HCT116 (cell line): Measurements from ENCODE around the gene TMEM222. TPM values are rescaled to one million over a fixed set of nuclear protein-coding genes. Genes with fewer than 3 reads are reported as not detected.

Experiments used
- ATAC-seq: fragments of 200-7000 bp; cut with Tn5 transposase; 2 replicates; pipeline ENCODE4 v1.9.1; 2020; ENCODE audit warnings: mild to moderate bottlenecking, moderate library complexity
- BruUV-seq: library from RNA; stranded (reverse); fragments of 400-500 nt; replicated peaks from 2 replicates; lab custom pipeline; 2021; lab: Mats Ljungman, UMichigan
- CTCF ChIA-PET: fragments of 300-600 bp; sonication (Branson Sonifier 250); formaldehyde crosslinking; loops from one replicate; lab custom pipeline; 2021; ENCODE audit warnings: antibody characterized with exemption; lab: Charles Lee
- POLR2A ChIA-PET: fragments of 300-600, 350-600 bp; sonication (Branson Sonifier 250); formaldehyde crosslinking; loops from one replicate; lab custom pipeline; 2021; ENCODE audit warnings: antibody characterized with exemption; lab: Charles Lee
- RAD21 ChIA-PET, 2 experiments: fragments of 300-600 bp; sonication (Branson Sonifier 250); formaldehyde crosslinking; loops; one replicate each; lab custom pipeline; 2023; ENCODE audit warnings: low total read pairs in 2 of 2; ENCODE audit not compliant: uncharacterized antibody in 2 of 2, unreplicated experiment in 2 of 2, low non-redundant PET in 1 of 2; lab: Charles Lee
- DNase-seq: peaks from one replicate; pipeline ENCODE4 v3.0.0-alpha.2; 2010; ENCODE audit warnings: low read depth, low spot score
- H2AFZ ChIP-seq: fragments of 200-600 bp; shearing (Covaris generic), sonication (generic); 2 replicates; pipeline ENCODE4 v1.6.1; 2017; ENCODE audit warnings: low read depth, mixed run types, mixed read lengths, antibody characterized with exemption, low read length; ENCODE audit not compliant: poor library complexity, severe bottlenecking
- H3K27ac ChIP-seq: 2 replicates; pipeline ENCODE4 v1.5.1; 2012; ENCODE audit warnings: low read depth, low read length
- H3K27me3 ChIP-seq: fragments of 200-600 bp; sonication (generic); 2 replicates; pipeline ENCODE4 v1.6.1; 2016; ENCODE audit warnings: mixed run types, low read length, mixed read lengths; ENCODE audit not compliant: insufficient read depth
- H3K36me3 ChIP-seq, 2 experiments: fragments of 200-500 bp in 1 of 2; fragments of 200-600 bp in 1 of 2; sonication (Bioruptor generic) in 1 of 2; sonication (generic) in 1 of 2; 2 replicates each; pipeline versions ENCODE4 v1.5.1 to v1.6.1; 2014 to 2016; ENCODE audit warnings: low read length in 2 of 2, inconsistent platforms in 1 of 2, mixed read lengths in 1 of 2, mixed run types in 1 of 2; ENCODE audit not compliant: insufficient read depth in 2 of 2, control insufficient read depth in 1 of 2
- H3K4me1 ChIP-seq, 2 experiments: fragments of 200-600 bp in 1 of 2; sonication (generic) in 1 of 2; 2 replicates each; pipeline versions ENCODE4 v1.5.1 to v1.6.1; 2012 to 2017; ENCODE audit warnings: low read length in 2 of 2, inconsistent platforms in 1 of 2, mild to moderate bottlenecking in 1 of 2, mixed read lengths in 1 of 2, mixed run types in 1 of 2, moderate library complexity in 1 of 2; ENCODE audit not compliant: insufficient read depth in 2 of 2, control insufficient read depth in 1 of 2
- H3K4me2 ChIP-seq: fragments of 200-600 bp; sonication (generic); 2 replicates; pipeline ENCODE4 v1.6.1; 2017; ENCODE audit warnings: mixed run types, low read length, mixed read lengths
- H3K4me3 ChIP-seq, 2 experiments: fragments of 200-600 bp in 1 of 2; sonication (generic) in 1 of 2; replicated peaks in 1 of 2; 2 replicates each; pipeline ENCODE4 v1.5.1; 2011 to 2016; ENCODE audit warnings: low read length in 2 of 2, control low read depth in 1 of 2, low read depth in 1 of 2, mild to moderate bottlenecking in 1 of 2, mixed read lengths in 1 of 2, mixed run types in 1 of 2
- H3K79me2 ChIP-seq: fragments of 200-600 bp; sonication (generic); 2 replicates; pipeline ENCODE4 v1.6.1; 2017; ENCODE audit warnings: mild to moderate bottlenecking, mixed run types, low read length, moderate library complexity, mixed read lengths; ENCODE audit not compliant: insufficient read depth
- H3K9ac ChIP-seq: fragments of 200-600 bp; sonication (generic); 2 replicates; pipeline ENCODE4 v1.6.1; 2016; ENCODE audit warnings: low read length, mixed read lengths
- H3K9me2 ChIP-seq: fragments of 200-600 bp; sonication (generic), shearing (Covaris generic); 2 replicates; pipeline ENCODE4 v1.6.1; 2017; ENCODE audit warnings: mixed run types, mild to moderate bottlenecking, moderate library complexity; ENCODE audit not compliant: insufficient read depth
- H3K9me3 ChIP-seq, 2 experiments: fragments of 200-500 bp in 1 of 2; fragments of 200-600 bp in 1 of 2; sonication (Bioruptor generic) in 1 of 2; sonication (generic) in 1 of 2; 2 replicates each; pipeline ENCODE4 v1.6.1; 2014 to 2017; ENCODE audit warnings: low read length in 2 of 2, mixed read lengths in 2 of 2, inconsistent platforms in 1 of 2, low read depth in 1 of 2, mild to moderate bottlenecking in 1 of 2, mixed run types in 1 of 2, moderate library complexity in 1 of 2; ENCODE audit not compliant: control insufficient read depth in 1 of 2, insufficient read depth in 1 of 2
- H4K20me1 ChIP-seq: fragments of 200-600 bp; sonication (generic), shearing (Covaris generic); 2 replicates; pipeline ENCODE4 v1.6.1; 2017; ENCODE audit warnings: mixed run types, mild to moderate bottlenecking, moderate library complexity; ENCODE audit not compliant: insufficient read depth
- ATF3 ChIP-seq: IDR thresholded peaks from 2 replicates; pipeline ENCODE4 v1.6.1; 2012
- CEBPB ChIP-seq: IDR thresholded peaks from 2 replicates; pipeline ENCODE4 v1.6.1; 2012; ENCODE audit warnings: low read depth
- CTCF ChIP-seq, 3 experiments: fragments of 200-600 bp in 1 of 3; sonication (generic) in 1 of 3; IDR thresholded peaks in 2 of 3; conservative IDR thresholded peaks in 1 of 3; 2 replicates each; pipeline ENCODE4 v1.5.1; 2012 to 2017; ENCODE audit warnings: low read depth in 2 of 3, low read length in 2 of 3, antibody characterized with exemption in 1 of 3, borderline replicate concordance in 1 of 3, control low read depth in 1 of 3, mild to moderate bottlenecking in 1 of 3, mixed read lengths in 1 of 3, mixed run types in 1 of 3, moderate library complexity in 1 of 3; ENCODE audit not compliant: insufficient read depth in 1 of 3
- JUND ChIP-seq: IDR thresholded peaks from 2 replicates; pipeline ENCODE4 v1.6.1; 2012
- POLR2A ChIP-seq: IDR thresholded peaks from 2 replicates; pipeline ENCODE4 v1.7.0; 2011; ENCODE audit warnings: borderline replicate concordance; ENCODE audit not compliant: insufficient read depth, insufficient read length; ENCODE audit errors: extremely low read depth
- POLR2AphosphoS5 ChIP-seq: IDR thresholded peaks from 2 replicates; pipeline ENCODE4 v1.6.1; 2011; ENCODE audit warnings: mild to moderate bottlenecking, low read depth, low read length, moderate library complexity
- RAD21 ChIP-seq: IDR thresholded peaks from 2 replicates; pipeline ENCODE4 v1.6.1; 2012; ENCODE audit warnings: low read depth, mild to moderate bottlenecking
- SIN3A ChIP-seq: IDR thresholded peaks from 2 replicates; pipeline ENCODE4 v1.6.1; 2012; ENCODE audit warnings: low read depth
- SRF ChIP-seq: IDR thresholded peaks from 2 replicates; pipeline ENCODE4 v1.6.1; 2012; ENCODE audit warnings: low read depth
- TCF7L2 ChIP-seq: IDR thresholded peaks from 2 replicates; pipeline ENCODE4 v1.7.0; 2011; ENCODE audit warnings: borderline replicate concordance, inconsistent platforms; ENCODE audit not compliant: insufficient read depth, insufficient read length; ENCODE audit errors: extremely low read depth
- ZFX ChIP-seq: fragments of 450-650 bp; IDR thresholded peaks from 2 replicates; pipeline ENCODE4 v1.6.1; 2017
- ZNF274 ChIP-seq: fragments of 200-500 bp; sonication (Bioruptor generic); IDR thresholded peaks from 2 replicates; pipeline ENCODE4 v1.6.1; 2014; ENCODE audit warnings: mild to moderate bottlenecking, low read depth, low read length, inconsistent platforms
- intact Hi-C: fragments of 100-400 bp; cut with micrococcal nuclease; formaldehyde crosslinking; loops from 2 replicates; pipeline ENCODE4 v1.10.0; 2022
- total RNA-seq: library from RNA; stranded (reverse); gene quantifications from one replicate; pipeline ENCODE4 v1.2.1, GENCODE V29; 2021; ENCODE audit not compliant: unreplicated experiment

Gene TMEM222
- total RNA-seq, 1 experiment from 2014 or later = 32.8 TPM

- no peak for TF ChIP-seq ATF3
- no peak for TF ChIP-seq ZFX
- no peak for TF ChIP-seq TCF7L2
- no peak for TF ChIP-seq POLR2AphosphoS5
- TF ChIP-seq RAD21 = no peak
- TF ChIP-seq POLR2A = no peak
- no peak for TF ChIP-seq JUND
- no peak for TF ChIP-seq SIN3A
- no peak for TF ChIP-seq CTCF (IDR thresholded peaks at IDR 0.05 in 2 of 3, conservative IDR thresholded peaks at IDR 0.05 in 1 of 3; ENCODE audit: borderline replicate concordance in 1 of 3, insufficient read depth in 1 of 3, low read depth in 2 of 3, low read length in 2 of 3)
- TF ChIP-seq SRF = no peak
- no peak for TF ChIP-seq CEBPB
- TF ChIP-seq ZNF274 = no peak
- Histone ChIP-seq H3K9me3 (no peaks in the 10 kb centered on the region), H3K27me3 (no peaks in the 10 kb centered on the region), H3K4me2 (no peak overlapping the region), H3K27ac (no peak overlapping the region), H4K20me1 (no peaks in the 10 kb centered on the region), H3K9me2 (no peaks in the 10 kb centered on the region), H3K36me3 (0 out of 4 replicates have a peak, but pooled peaks cover 0 to 4% of the 10 kb centered on the region in 2 experiments), H3K4me3 (no peak overlapping the region), H3K79me2 (peaks cover 15% of the 10 kb centered on the region), H2AFZ (no peak overlapping the region), H3K4me1 (peaks cover 5 to 20% of the 10 kb centered on the region in 2 experiments; a peak in 3 of 4 replicates), H3K9ac (no peak overlapping the region)
- ATAC-seq = no peak
- DNase-seq = no peak
- RAD21 ChIA-PET = no interaction called here
- no TSS peak for BruUV-seq
- CTCF ChIA-PET = no interaction called here
- POLR2A ChIA-PET = no interaction called here
- intact Hi-C loops = no loop called here
Measured at GRCh38 chr1:27318596-27318995, 3.4 kb upstream of the TMEM222 start.
